Measurements from ENCODE around the gene NBAS.

Gene NBAS

DNA sequence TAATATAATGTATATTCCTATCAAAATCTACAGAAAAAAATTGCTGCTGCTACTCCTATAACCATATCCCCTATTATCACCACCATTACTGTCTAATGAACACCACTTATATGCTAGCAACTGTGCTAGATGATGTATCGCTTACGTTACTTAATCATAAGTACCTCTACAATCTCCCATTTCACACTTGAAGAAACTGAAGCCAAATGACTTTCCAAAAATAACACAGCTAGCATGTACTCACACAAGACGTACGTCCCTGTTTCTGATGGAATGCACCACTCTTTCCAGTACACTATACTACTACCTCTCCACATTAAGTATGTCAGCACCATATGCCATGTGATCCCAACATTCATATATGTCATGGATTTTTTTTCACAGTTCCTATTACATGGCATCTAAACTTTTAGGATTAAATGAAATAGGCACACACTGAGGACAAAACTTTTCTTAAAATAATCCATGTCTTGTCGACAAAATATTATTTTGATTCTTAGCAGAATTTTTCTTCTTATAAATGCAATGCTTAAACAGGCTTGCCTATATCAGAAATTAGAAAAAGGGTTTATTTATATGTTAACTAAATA lies 112.8 kb downstream of the NBAS start:
- TF ChIP-seq ZNF175 (tag by site-specific recombination; IDR thresholded peaks at IDR 0.05) (no peak), ZNF596 (tag by site-specific recombination; IDR thresholded peaks at IDR 0.05) (no peak)
- TF ChIP-seq, protein P1, sequence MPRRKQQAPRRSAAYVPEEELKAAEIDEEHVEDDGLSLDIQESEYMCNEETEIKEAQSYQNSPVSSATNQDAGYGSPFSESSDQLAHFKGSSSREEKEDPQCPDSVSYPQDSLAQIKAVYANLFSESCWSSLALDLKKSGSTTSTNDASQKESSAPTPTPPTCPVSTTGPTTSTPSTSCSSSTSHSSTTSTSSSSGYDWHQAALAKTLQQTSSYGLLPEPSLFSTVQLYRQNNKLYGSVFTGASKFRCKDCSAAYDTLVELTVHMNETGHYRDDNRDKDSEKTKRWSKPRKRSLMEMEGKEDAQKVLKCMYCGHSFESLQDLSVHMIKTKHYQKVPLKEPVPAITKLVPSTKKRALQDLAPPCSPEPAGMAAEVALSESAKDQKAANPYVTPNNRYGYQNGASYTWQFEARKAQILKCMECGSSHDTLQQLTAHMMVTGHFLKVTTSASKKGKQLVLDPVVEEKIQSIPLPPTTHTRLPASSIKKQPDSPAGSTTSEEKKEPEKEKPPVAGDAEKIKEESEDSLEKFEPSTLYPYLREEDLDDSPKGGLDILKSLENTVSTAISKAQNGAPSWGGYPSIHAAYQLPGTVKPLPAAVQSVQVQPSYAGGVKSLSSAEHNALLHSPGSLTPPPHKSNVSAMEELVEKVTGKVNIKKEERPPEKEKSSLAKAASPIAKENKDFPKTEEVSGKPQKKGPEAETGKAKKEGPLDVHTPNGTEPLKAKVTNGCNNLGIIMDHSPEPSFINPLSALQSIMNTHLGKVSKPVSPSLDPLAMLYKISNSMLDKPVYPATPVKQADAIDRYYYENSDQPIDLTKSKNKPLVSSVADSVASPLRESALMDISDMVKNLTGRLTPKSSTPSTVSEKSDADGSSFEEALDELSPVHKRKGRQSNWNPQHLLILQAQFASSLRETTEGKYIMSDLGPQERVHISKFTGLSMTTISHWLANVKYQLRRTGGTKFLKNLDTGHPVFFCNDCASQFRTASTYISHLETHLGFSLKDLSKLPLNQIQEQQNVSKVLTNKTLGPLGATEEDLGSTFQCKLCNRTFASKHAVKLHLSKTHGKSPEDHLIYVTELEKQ (tag by site-specific recombination; IDR thresholded peaks at IDR 0.05; ENCODE audit: borderline replicate concordance): no peak
- POLR2A ChIA-PET: no interaction called here
- Histone ChIP-seq H3K4me3 (ENCODE audit: low read depth, low read length) (no peak overlapping the region), H3K36me3 (ENCODE audit: control insufficient read depth in 2 of 2, insufficient read depth in 1 of 2, low read length in 2 of 2) (no peaks in the 10 kb centered on the region), H3K9me3 (ENCODE audit: control insufficient read depth, insufficient read depth, low read depth, low read length) (no peaks in the 10 kb centered on the region), H3K4me1 (ENCODE audit: control insufficient read depth, insufficient read depth, low read length) (peaks cover 5% of the 10 kb centered on the region; the same call in 1 of the 2 replicates), H3K27ac (ENCODE audit: extremely low read depth, low read depth, low read length) (no peak overlapping the region)
- CTCF ChIA-PET: no interaction called here

DNA sequence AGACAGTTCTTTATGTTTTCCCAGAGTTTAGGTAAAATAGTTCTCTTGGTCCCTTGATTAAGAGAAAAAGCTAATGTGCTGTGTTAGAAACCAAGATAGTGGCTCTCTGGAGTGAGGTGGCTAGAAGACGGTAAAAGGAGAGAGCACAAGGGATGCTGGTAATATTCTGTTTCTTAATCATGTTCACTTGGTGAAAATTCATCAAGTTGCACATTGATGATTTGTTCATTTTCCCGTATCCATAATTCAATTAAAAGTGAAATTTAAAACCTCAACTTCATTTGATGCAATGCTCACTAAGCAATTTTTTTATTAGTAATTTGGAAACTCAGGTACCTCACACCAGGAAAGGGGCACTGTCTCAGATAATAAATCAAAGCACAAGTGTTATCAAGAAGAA lies 113.8 kb downstream of the NBAS start:
- Histone ChIP-seq H3K36me3 (ENCODE audit: control insufficient read depth in 2 of 2, insufficient read depth in 1 of 2, low read length in 2 of 2) (no peaks in the 10 kb centered on the region), H3K4me1 (ENCODE audit: control insufficient read depth, insufficient read depth, low read length) (peaks cover 5% of the 10 kb centered on the region; the same call in 1 of the 2 replicates), H3K4me3 (ENCODE audit: low read depth, low read length) (no peak overlapping the region), H3K27ac (ENCODE audit: extremely low read depth, low read depth, low read length) (no peak overlapping the region), H3K9me3 (ENCODE audit: control insufficient read depth, insufficient read depth, low read depth, low read length) (no peaks in the 10 kb centered on the region)
- ChIA-PET CTCF (interaction anchor here (0.7 kb wide), 1 partner anchor 17 kb away, joined by 4 read pairs; no protein-coding TSS in a partner anchor), POLR2A (no interaction called here)
- TF ChIP-seq GLIS2 (tag by site-specific recombination; IDR thresholded peaks at IDR 0.05): no peak
- TF ChIP-seq ZBTB17 (tag by site-specific recombination; IDR thresholded peaks at IDR 0.05): no peak
- no peak for TF ChIP-seq ZNF549 (tag by site-specific recombination; IDR thresholded peaks at IDR 0.05)
- TF ChIP-seq SETDB1 (IDR thresholded peaks at IDR 0.05; ENCODE audit: insufficient read length, low read length): no peak
- no peak for TF ChIP-seq KLF1 (tag by site-specific recombination; IDR thresholded peaks at IDR 0.05)
- no peak for TF ChIP-seq GLI2 (tag by site-specific recombination; IDR thresholded peaks at IDR 0.05; ENCODE audit: borderline replicate concordance, low read depth)
- TF ChIP-seq OSR2 (tag by site-specific recombination; IDR thresholded peaks at IDR 0.05): no peak
- TF ChIP-seq ZNF112 (tag by site-specific recombination; IDR thresholded peaks at IDR 0.05): no peak
- TF ChIP-seq BCL11A (tag by site-specific recombination; IDR thresholded peaks at IDR 0.05; ENCODE audit: low read depth): no peak
- TF ChIP-seq ZNF146 (tag by site-specific recombination; IDR thresholded peaks at IDR 0.05): no peak
- TF ChIP-seq ZNF664 (tag by site-specific recombination; IDR thresholded peaks at IDR 0.05): no peak
- TF ChIP-seq ZNF707 (tag by site-specific recombination; IDR thresholded peaks at IDR 0.05): no peak
- TF ChIP-seq, protein P2, sequence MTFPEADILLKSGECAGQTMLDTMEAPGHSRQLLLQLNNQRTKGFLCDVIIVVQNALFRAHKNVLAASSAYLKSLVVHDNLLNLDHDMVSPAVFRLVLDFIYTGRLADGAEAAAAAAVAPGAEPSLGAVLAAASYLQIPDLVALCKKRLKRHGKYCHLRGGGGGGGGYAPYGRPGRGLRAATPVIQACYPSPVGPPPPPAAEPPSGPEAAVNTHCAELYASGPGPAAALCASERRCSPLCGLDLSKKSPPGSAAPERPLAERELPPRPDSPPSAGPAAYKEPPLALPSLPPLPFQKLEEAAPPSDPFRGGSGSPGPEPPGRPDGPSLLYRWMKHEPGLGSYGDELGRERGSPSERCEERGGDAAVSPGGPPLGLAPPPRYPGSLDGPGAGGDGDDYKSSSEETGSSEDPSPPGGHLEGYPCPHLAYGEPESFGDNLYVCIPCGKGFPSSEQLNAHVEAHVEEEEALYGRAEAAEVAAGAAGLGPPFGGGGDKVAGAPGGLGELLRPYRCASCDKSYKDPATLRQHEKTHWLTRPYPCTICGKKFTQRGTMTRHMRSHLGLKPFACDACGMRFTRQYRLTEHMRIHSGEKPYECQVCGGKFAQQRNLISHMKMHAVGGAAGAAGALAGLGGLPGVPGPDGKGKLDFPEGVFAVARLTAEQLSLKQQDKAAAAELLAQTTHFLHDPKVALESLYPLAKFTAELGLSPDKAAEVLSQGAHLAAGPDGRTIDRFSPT (tag by site-specific recombination; IDR thresholded peaks at IDR 0.05): no peak
- TF ChIP-seq, protein P3, sequence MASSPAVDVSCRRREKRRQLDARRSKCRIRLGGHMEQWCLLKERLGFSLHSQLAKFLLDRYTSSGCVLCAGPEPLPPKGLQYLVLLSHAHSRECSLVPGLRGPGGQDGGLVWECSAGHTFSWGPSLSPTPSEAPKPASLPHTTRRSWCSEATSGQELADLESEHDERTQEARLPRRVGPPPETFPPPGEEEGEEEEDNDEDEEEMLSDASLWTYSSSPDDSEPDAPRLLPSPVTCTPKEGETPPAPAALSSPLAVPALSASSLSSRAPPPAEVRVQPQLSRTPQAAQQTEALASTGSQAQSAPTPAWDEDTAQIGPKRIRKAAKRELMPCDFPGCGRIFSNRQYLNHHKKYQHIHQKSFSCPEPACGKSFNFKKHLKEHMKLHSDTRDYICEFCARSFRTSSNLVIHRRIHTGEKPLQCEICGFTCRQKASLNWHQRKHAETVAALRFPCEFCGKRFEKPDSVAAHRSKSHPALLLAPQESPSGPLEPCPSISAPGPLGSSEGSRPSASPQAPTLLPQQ (tag by site-specific recombination; IDR thresholded peaks at IDR 0.05): no peak
- no peak for TF ChIP-seq ZNF596 (tag by site-specific recombination; IDR thresholded peaks at IDR 0.05)
- TF ChIP-seq ZNF530 (tag by site-specific recombination; IDR thresholded peaks at IDR 0.05; ENCODE audit: low read depth): no peak
- TF ChIP-seq ZNF776 (tag by site-specific recombination; IDR thresholded peaks at IDR 0.05; ENCODE audit: borderline replicate concordance): no peak
- TF ChIP-seq WT1 (tag by site-specific recombination; IDR thresholded peaks at IDR 0.05): no peak
- no peak for TF ChIP-seq ZNF114 (tag by site-specific recombination; IDR thresholded peaks at IDR 0.05)
- no peak for TF ChIP-seq HOXC10 (CRISPR knock-in tag; IDR thresholded peaks at IDR 0.05)
